NCI-H2107 treated with DMSO at 0.1 percent for 48 hours (cell line): Measurements from ENCODE around the gene AQP2.

Experiments
- DNase-seq: peaks from one replicate; lab custom pipeline; 2025; ENCODE audit not compliant: unreplicated experiment; lab: John Stamatoyannopoulos, UW

AQP2 gene

GRCh38 chr12:49967777-49968250 lies 17.3 kb downstream of the AQP2 start:
- DNase-seq = no peak

- DNase-seq = no peak
Measured at GRCh38 chr12:49968471-49968870, 17.9 kb downstream of the AQP2 start.

GRCh38 chr12:49969027-49969426 lies 18.5 kb downstream of the AQP2 start:
- no peak for DNase-seq

GRCh38 chr12:49969651-49970429 lies 19.3 kb downstream of the AQP2 start:
- no peak for DNase-seq

GRCh38 chr12:49970658-49971057 lies 20.1 kb downstream of the AQP2 start:
- no peak for DNase-seq

- DNase-seq = no peak
Measured at GRCh38 chr12:49971141-49971540, 20.6 kb downstream of the AQP2 start.

- DNase-seq = no peak
Measured at GRCh38 chr12:49972129-49972528, 21.6 kb downstream of the AQP2 start.

GRCh38 chr12:49972641-49973360 lies 22.3 kb downstream of the AQP2 start, which contains the start of gene AQP6:
AQP6 (plus strand) TSS chr12:49972947; CDS start chr12:49973174, 227 bp downstream.
- DNase-seq = no peak

- no peak for DNase-seq
Measured at GRCh38 chr12:49973361-49973830, 22.9 kb downstream of the AQP2 start.

GRCh38 chr12:49974231-49974675 lies 23.7 kb downstream of the AQP2 start:
- no peak for DNase-seq

- DNase-seq = no peak
Measured at GRCh38 chr12:49974677-49975317, 24.3 kb downstream of the AQP2 start.

GRCh38 chr12:49975318-49975761 lies 24.8 kb downstream of the AQP2 start:
- no peak for DNase-seq

- DNase-seq = no peak
Measured at GRCh38 chr12:49976557-49976956, 26.0 kb downstream of the AQP2 start.

- no peak for DNase-seq
Measured at GRCh38 chr12:49978125-49978524, 27.6 kb downstream of the AQP2 start.

- DNase-seq = no peak
Measured at GRCh38 chr12:49979016-49979586, 28.6 kb downstream of the AQP2 start.

- no peak for DNase-seq
Measured at GRCh38 chr12:49979791-49980190, 29.3 kb downstream of the AQP2 start.

GRCh38 chr12:49980501-49981349 lies 30.2 kb downstream of the AQP2 start:
- no peak for DNase-seq

GRCh38 chr12:49982246-49983087 lies 31.9 kb downstream of the AQP2 start:
- no peak for DNase-seq

GRCh38 chr12:49983892-49984291 lies 33.4 kb downstream of the AQP2 start:
- peak; percentile 20 for DNase-seq
